Stimulated activated CD8-positive, alpha-beta memory T cell treated with anti-CD3 and anti-CD28 coated beads, Interleukin-15, amount 100 ng/mL, for 1 hour (primary cell): ENCODE results near the gene PPM1E.

Experiments used
- DNase-seq: peaks from one replicate; pipeline ENCODE4 v3.0.0-alpha.2; 2020; ENCODE audit warnings: low read depth

Gene PPM1E

GRCh38 chr17:58996968-58997367 is 241.3 kb downstream of the PPM1E start:
- no peak for DNase-seq

GRCh38 chr17:58997756-58998553 is 242.3 kb downstream of the PPM1E start:
- no peak for DNase-seq

GRCh38 chr17:58998871-58999270 is 243.2 kb downstream of the PPM1E start:
- no peak for DNase-seq

- DNase-seq, result no peak
Measured at GRCh38 chr17:58999500-58999899, 243.8 kb downstream of the PPM1E start.

- DNase-seq, result no peak
Measured at GRCh38 chr17:59000022-59000421, 244.4 kb downstream of the PPM1E start.

GRCh38 chr17:59001158-59001814 is 245.6 kb downstream of the PPM1E start:
- DNase-seq, result peak; percentile 40

- DNase-seq, result no peak
Measured at GRCh38 chr17:59002126-59002525, 246.5 kb downstream of the PPM1E start.

- no peak for DNase-seq
Measured at GRCh38 chr17:59002848-59003247, 247.2 kb downstream of the PPM1E start.

- no peak for DNase-seq
Measured at GRCh38 chr17:59003860-59004259, 248.2 kb downstream of the PPM1E start.

GRCh38 chr17:59004338-59005111 is 248.9 kb downstream of the PPM1E start:
- DNase-seq, result peak; percentile 53

- no peak for DNase-seq
Measured at GRCh38 chr17:59007995-59008394, 252.3 kb downstream of the PPM1E start.

- no peak for DNase-seq
Measured at GRCh38 chr17:59008737-59009136, 253.1 kb downstream of the PPM1E start.

- DNase-seq, result no peak
Measured at GRCh38 chr17:59010026-59010425, 254.4 kb downstream of the PPM1E start.

- no peak for DNase-seq
Measured at GRCh38 chr17:59011975-59012374, 256.3 kb downstream of the PPM1E start.

GRCh38 chr17:59018019-59018418 is 262.4 kb downstream of the PPM1E start:
- no peak for DNase-seq

- DNase-seq, result no peak
Measured at GRCh38 chr17:59024916-59025315, 269.3 kb downstream of the PPM1E start.

- no peak for DNase-seq
Measured at GRCh38 chr17:59026176-59026939, 270.7 kb downstream of the PPM1E start.

- no peak for DNase-seq
Measured at GRCh38 chr17:59027750-59028149, 272.1 kb downstream of the PPM1E start.

GRCh38 chr17:59028328-59028727 is 272.7 kb downstream of the PPM1E start:
- DNase-seq, result no peak

GRCh38 chr17:59030811-59031210 is 275.2 kb downstream of the PPM1E start:
- no peak for DNase-seq
